GM13977 (cell line): ENCODE measurements around the gene DUSP19.

Experiments used
- DNase-seq: peaks from one replicate; pipeline ENCODE4 v3.0.0; 2012; ENCODE audit warnings: low spot score
- in situ Hi-C: fragments of 300-500 bp; cut with MboI; formaldehyde crosslinking; loops from one replicate; pipeline ENCODE4 v1.12.0; 2022; ENCODE audit warnings: low sequenced_read_pairs, low pct_unique_long_range_greater_than_20kb, mixed read lengths, inconsistent platforms; ENCODE audit not compliant: unreplicated experiment
- TF ChIP-seq, protein P1 (sequence below): IDR thresholded peaks from 2 replicates; pipeline ENCODE4 v1.5.1; 2012; ENCODE audit warnings: mild to moderate bottlenecking, control low read depth; ENCODE audit not compliant: insufficient read depth; ENCODE audit errors: extremely low read depth, missing control alignments

Gene DUSP19

DNA sequence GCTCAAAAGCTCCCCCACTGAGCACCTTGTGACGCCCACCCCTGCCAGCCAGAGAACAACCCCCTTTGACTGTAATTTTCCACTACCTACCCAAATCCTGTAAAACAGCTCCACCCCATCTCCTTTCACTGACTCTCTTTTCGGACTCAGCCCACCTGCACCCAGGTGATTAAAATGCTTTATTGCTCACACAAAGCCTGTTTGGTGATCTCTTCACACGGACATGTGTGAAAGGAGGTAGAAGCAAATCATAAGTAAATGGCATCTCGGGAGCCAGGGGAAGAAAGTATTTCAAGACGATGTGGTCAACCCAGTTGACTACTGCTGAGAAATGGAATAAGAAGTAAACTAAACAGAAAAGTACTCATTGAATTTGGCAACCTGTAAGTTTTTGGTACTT, 29.1 kb upstream of the DUSP19 start:
- TF ChIP-seq, protein P1, sequence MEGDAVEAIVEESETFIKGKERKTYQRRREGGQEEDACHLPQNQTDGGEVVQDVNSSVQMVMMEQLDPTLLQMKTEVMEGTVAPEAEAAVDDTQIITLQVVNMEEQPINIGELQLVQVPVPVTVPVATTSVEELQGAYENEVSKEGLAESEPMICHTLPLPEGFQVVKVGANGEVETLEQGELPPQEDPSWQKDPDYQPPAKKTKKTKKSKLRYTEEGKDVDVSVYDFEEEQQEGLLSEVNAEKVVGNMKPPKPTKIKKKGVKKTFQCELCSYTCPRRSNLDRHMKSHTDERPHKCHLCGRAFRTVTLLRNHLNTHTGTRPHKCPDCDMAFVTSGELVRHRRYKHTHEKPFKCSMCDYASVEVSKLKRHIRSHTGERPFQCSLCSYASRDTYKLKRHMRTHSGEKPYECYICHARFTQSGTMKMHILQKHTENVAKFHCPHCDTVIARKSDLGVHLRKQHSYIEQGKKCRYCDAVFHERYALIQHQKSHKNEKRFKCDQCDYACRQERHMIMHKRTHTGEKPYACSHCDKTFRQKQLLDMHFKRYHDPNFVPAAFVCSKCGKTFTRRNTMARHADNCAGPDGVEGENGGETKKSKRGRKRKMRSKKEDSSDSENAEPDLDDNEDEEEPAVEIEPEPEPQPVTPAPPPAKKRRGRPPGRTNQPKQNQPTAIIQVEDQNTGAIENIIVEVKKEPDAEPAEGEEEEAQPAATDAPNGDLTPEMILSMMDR, result no peak
- DNase-seq, result no peak
- in situ Hi-C loops, result no loop called here

DNA sequence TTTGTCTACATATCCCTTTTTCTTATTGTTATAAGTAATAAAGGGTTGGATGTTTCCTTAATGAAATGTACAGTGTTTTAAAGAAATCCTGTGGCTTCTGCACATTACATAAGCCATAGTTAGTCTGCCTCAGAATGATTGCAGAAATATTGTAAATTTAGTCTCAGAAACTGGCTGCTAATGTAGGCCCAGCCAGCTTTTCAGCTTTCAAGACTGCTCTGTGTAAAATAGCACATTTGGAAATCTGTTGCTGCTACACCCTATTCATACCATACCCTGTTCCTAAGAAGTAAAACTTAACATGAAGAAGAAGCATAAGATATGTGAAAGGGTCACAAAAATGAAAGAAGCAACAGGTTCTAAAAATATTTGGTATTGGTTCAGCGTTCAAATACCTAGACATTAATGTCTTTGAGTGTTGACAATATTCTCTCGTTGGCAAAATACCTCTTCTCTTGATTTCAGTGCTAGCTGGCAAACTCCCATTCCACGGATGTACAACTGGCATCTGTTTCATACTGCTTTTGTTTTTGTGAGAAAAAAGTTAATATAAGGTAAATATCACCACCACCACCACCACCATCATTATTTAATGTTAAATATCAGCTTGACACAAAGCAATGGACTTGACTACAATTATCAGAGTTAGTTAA, 21.1 kb upstream of the DUSP19 start:
- DNase-seq, result no peak
- TF ChIP-seq, protein P1, result no peak
- in situ Hi-C loops, result no loop called here

GRCh38 chr2:183059561-183059960, 19.0 kb upstream of the DUSP19 start:
- TF ChIP-seq, protein P1, result no peak
- DNase-seq, result no peak
- in situ Hi-C loops, result no loop called here

GRCh38 chr2:183060571-183061231, 17.8 kb upstream of the DUSP19 start:
- in situ Hi-C loops, result no loop called here
- TF ChIP-seq, protein P1, result no peak

DNA sequence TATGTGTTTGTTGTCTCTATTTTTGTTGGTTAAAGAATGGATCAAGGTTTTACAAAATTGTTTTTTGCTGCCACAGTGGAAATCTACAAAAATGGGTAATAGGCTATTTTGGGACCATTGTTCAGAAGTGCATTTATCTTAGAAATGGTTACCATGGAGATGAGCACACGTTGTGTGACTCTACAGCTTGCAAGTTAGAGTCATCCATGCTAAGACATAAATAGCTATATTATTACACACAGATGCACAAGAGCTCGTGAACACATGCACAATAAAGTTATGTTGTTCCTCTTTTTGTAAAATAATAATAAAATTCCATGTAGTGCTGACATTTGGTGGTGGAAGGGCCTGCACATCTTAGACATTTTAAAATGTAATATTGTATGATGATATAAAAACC, 15.5 kb upstream of the DUSP19 start:
- in situ Hi-C loops, result no loop called here
- TF ChIP-seq, protein P1, result no peak
- peak; percentile 68 for DNase-seq

More at GRCh38 chr2:183060571-183061231, 17.8 kb upstream of the DUSP19 start:
- DNase-seq, result no peak

DNA sequence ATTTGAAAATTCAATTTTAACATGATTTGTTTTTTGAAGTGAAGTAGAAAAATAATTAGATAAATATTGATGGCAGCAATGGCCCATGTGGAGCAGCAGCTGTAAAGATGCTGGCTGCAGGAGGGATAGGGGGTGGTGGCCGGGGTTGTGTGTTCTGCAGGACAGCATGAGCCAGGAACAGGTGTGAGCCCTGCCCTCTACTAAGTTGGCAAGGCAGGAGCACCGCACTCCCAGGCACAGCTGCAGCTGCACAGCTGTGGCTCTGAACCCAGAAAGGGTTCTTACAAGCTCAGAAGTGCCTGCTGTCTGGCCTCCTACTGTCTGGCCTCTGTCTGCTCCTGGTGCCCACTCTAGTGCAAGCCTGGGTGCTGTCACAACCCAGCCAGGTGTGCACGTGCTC, 10.0 kb upstream of the DUSP19 start:
- in situ Hi-C loops, result no loop called here
- TF ChIP-seq, protein P1, result no peak

More for the DNA sequence above, 10.0 kb upstream of the DUSP19 start:
- no peak for DNase-seq
